NT2/D1 (cell line): ENCODE measurements around the gene ANXA1.

ENCODE experiments used
- SUZ12 ChIP-seq: IDR thresholded peaks from 2 replicates; pipeline ENCODE4 v1.6.1; 2011; ENCODE audit not compliant: insufficient read length, insufficient read depth; ENCODE audit errors: extremely low read depth
- YY1 ChIP-seq: IDR thresholded peaks from 2 replicates; pipeline ENCODE4 v1.6.1; 2011; ENCODE audit not compliant: insufficient read length, insufficient read depth
- ZNF274 ChIP-seq: IDR thresholded peaks from 2 replicates; pipeline ENCODE4 v1.6.1; 2011; ENCODE audit warnings: mild to moderate bottlenecking, low read depth, low read length

- TF ChIP-seq YY1 = no peak
- TF ChIP-seq SUZ12 = no peak
- no peak for TF ChIP-seq ZNF274
Measured at GRCh38 chr9:73138516-73138915, 13.1 kb upstream of the ANXA1 start.
